PC-9 (cell line): ENCODE measurements around the gene OR4D9.

Experiments
- CTCF ChIP-seq: fragments of 200-600 bp; sonication (generic); conservative IDR thresholded peaks from 2 replicates; pipeline ENCODE4 v1.6.1; 2017; ENCODE audit warnings: mixed run types, antibody characterized with exemption, mild to moderate bottlenecking, moderate library complexity
- EZH2 ChIP-seq: fragments of 200-600 bp; sonication (generic); IDR thresholded peaks from 2 replicates; pipeline ENCODE4 v1.8.0; 2017; ENCODE audit warnings: antibody characterized with exemption, low read depth

DNA sequence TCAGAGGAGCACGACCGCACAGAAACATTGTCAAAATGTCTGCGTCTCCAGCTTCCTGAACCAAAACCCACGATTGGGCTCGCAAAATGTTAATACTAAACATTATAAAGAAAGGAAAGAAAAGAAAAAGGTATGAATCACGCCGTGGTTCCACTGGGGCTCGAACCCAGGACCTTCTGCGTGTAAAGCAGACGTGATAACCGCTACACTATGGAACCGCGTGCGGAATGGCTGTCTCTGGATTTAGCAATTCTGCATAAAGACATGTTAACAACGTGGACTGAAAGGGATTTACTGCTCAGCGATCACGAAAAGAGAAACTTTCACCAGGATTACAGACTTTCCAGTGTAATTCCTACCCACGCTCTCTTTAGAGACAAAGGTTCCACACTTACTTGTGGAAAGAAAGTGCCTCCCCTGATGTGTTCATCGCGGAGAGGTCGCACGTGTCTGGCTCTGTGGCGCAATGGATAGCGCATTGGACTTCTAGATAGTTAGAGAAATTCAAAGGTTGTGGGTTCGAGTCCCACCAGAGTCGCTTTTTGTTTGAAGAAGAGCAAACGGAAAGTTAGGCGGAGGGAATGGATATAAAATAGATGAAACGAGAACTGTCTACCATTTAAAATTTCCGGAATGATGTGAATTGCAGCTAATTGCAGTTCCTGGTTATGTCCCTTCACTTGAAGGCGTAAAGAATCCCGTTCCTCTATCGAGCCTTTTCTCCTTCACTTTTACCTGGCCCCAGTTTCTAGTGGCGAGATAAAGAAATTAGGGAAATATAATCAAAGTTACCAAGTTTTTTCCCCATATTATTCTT is 39.7 kb downstream of the OR4D9 start:
- TF ChIP-seq CTCF = no peak
- TF ChIP-seq EZH2 = no peak
